Skeletal muscle satellite cell (primary cell): ENCODE measurements around the gene NLGN1.

Source experiments
- H3K27me3 ChIP-seq: 2 replicates; pipeline ENCODE4 v1.7.0; 2013; ENCODE audit warnings: low read length; ENCODE audit not compliant: control insufficient read depth, insufficient read depth
- H3K36me3 ChIP-seq: 2 replicates; pipeline ENCODE4 v1.7.0; 2013; ENCODE audit warnings: mild to moderate bottlenecking, control low read depth, low read length; ENCODE audit not compliant: insufficient read depth
- H3K4me1 ChIP-seq: 2 replicates; pipeline ENCODE4 v1.7.0; 2013; ENCODE audit warnings: low read length; ENCODE audit not compliant: control insufficient read depth, insufficient read depth
- H3K4me2 ChIP-seq: 2 replicates; pipeline ENCODE4 v1.7.0; 2013; ENCODE audit warnings: mild to moderate bottlenecking, low read length
- H3K4me3 ChIP-seq: 2 replicates; pipeline ENCODE4 v1.7.0; 2013; ENCODE audit warnings: low read length
- H3K9ac ChIP-seq: 2 replicates; pipeline ENCODE4 v1.7.0; 2013; ENCODE audit warnings: mild to moderate bottlenecking, low read depth, low read length, moderate library complexity
- H3K9me3 ChIP-seq: replicated peaks from 2 replicates; pipeline ENCODE4 v1.7.0; 2013; ENCODE audit warnings: mild to moderate bottlenecking, control low read depth, low read length

Gene NLGN1

DNA sequence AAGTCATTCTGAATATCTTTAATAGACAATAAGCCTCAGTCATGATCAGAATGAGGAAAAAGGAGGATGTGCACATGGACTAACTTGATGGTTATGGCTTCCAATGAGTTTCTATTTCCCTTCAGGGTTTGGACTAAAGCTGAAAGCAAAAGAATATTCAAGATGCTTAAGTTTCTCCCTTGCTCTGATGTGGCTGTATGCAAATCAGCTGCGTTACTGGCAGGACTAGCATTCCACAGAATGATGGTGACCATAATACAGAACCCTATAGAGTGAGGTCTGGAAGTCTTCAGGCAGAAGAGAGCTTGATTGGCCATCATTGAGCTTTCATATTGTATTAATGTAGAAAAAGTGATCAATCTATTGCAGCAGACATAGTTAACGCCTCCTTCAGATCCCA is 466.0 kb downstream of the NLGN1 start:
- Histone ChIP-seq H3K4me3 (no peak overlapping the region), H3K9me3 (no peaks in the 10 kb centered on the region), H3K36me3 (no peaks in the 10 kb centered on the region), H3K27me3 (no peaks in the 10 kb centered on the region), H3K4me2 (no peak overlapping the region), H3K4me1 (no peaks in the 10 kb centered on the region), H3K9ac (no peak overlapping the region)

- Histone ChIP-seq H3K9me3 (no peaks in the 10 kb centered on the region), H3K4me2 (no peak overlapping the region), H3K4me3 (no peak overlapping the region), H3K9ac (no peak overlapping the region), H3K27me3 (no peaks in the 10 kb centered on the region), H3K36me3 (no peaks in the 10 kb centered on the region), H3K4me1 (no peaks in the 10 kb centered on the region)
These were observed 468.5 kb downstream of the NLGN1 start for GRCh38 chr3:173865900-173866498.

- Histone ChIP-seq H3K4me2 (no peak overlapping the region), H3K36me3 (no peaks in the 10 kb centered on the region), H3K9ac (no peak overlapping the region), H3K4me1 (no peaks in the 10 kb centered on the region), H3K27me3 (no peaks in the 10 kb centered on the region), H3K4me3 (no peak overlapping the region), H3K9me3 (no peaks in the 10 kb centered on the region)
These were observed 472.2 kb downstream of the NLGN1 start for GRCh38 chr3:173869766-173870165.

DNA sequence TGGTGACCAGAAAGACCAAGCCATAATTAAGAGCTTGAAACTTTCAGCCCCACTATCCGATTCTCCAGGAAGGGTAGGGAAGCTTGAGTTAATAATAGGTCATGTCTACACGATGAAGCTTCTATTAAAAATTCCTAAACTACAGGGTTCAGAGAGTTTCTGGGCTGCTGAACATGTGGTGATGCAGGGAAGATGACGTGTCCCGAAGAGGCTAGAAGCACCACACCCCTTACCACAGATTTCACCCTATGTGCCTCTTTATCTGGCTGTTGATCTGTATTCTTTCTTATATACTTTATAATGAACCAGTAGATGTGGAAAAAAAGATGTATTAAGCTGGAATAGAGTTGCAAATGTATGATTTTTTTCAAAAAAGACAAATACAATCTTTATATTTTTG is 473.4 kb downstream of the NLGN1 start:
- Histone ChIP-seq H3K4me2 (no peak overlapping the region), H3K9me3 (no peaks in the 10 kb centered on the region), H3K36me3 (no peaks in the 10 kb centered on the region), H3K9ac (no peak overlapping the region), H3K4me3 (no peak overlapping the region), H3K27me3 (no peaks in the 10 kb centered on the region), H3K4me1 (no peaks in the 10 kb centered on the region)

DNA sequence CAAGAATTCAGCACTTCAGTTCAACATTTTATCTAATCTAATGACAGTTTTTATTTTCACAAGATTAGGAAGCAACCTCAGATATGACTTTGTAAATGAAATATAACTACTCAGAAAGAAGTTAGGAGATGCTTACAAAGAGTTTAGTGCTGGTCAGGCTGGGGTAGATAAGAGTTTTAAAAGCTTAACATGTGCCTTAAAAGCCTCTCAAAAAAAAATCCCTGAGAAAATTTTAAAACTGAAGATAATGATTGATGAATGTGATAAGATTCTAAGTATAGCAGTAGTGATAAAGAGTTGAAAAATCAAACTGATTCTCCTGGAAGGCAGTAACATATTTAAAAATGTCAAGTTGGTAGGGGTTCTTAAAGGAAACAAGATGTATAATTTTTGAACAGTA is 478.2 kb downstream of the NLGN1 start:
- no peaks in the 10 kb centered on the region for H3K9me3 ChIP-seq
- H3K4me3 ChIP-seq = no peak overlapping the region

DNA sequence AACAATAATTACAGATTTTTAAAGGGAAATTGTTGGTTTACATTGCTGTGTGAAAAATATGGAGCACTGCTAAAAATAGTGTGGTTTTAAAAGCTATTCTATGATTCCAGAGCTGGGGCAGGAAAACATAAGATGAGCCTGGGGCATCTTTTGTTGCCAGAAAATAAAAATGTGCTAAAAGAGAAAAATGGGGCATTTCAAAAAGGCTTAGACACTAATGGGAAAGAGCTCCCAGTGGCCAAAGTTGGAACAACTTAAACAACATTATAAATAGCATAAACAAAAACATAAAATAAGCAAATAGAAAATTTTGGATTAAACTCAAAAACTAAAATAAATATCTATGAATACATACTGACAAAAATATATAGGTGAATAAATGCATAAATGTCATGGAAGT is 478.9 kb downstream of the NLGN1 start:
- no peaks in the 10 kb centered on the region for H3K4me1 ChIP-seq
- no peaks in the 10 kb centered on the region for H3K36me3 ChIP-seq
- no peak overlapping the region for H3K9ac ChIP-seq
- no peak overlapping the region for H3K4me2 ChIP-seq
- H3K9me3 ChIP-seq = no peaks in the 10 kb centered on the region
- no peak overlapping the region for H3K4me3 ChIP-seq
- H3K27me3 ChIP-seq = no peaks in the 10 kb centered on the region

More for the DNA sequence above, 478.2 kb downstream of the NLGN1 start:
- H3K27me3 ChIP-seq = no peaks in the 10 kb centered on the region
- H3K4me1 ChIP-seq = no peaks in the 10 kb centered on the region
- no peaks in the 10 kb centered on the region for H3K36me3 ChIP-seq
- no peak overlapping the region for H3K9ac ChIP-seq
- no peak overlapping the region for H3K4me2 ChIP-seq

- Histone ChIP-seq H3K4me1 (no peaks in the 10 kb centered on the region), H3K9ac (no peak overlapping the region), H3K4me3 (no peak overlapping the region), H3K9me3 (no peaks in the 10 kb centered on the region), H3K36me3 (no peaks in the 10 kb centered on the region), H3K4me2 (no peak overlapping the region), H3K27me3 (no peaks in the 10 kb centered on the region)
These were observed 490.3 kb downstream of the NLGN1 start for GRCh38 chr3:173887888-173888287.

GRCh38 chr3:173889596-173889995 is 492.1 kb downstream of the NLGN1 start:
- H3K4me3 ChIP-seq = no peak overlapping the region
- no peak overlapping the region for H3K9ac ChIP-seq

GRCh38 chr3:173890091-173890490 is 492.5 kb downstream of the NLGN1 start:
- H3K9ac ChIP-seq = no peak overlapping the region
- no peaks in the 10 kb centered on the region for H3K27me3 ChIP-seq
- H3K36me3 ChIP-seq = no peaks in the 10 kb centered on the region
- H3K9me3 ChIP-seq = no peaks in the 10 kb centered on the region
- H3K4me3 ChIP-seq = no peak overlapping the region
- H3K4me2 ChIP-seq = no peak overlapping the region
- H3K4me1 ChIP-seq = no peaks in the 10 kb centered on the region

More at GRCh38 chr3:173889596-173889995, 492.1 kb downstream of the NLGN1 start:
- Histone ChIP-seq H3K4me2 (no peak overlapping the region), H3K4me1 (no peaks in the 10 kb centered on the region), H3K9me3 (no peaks in the 10 kb centered on the region), H3K36me3 (no peaks in the 10 kb centered on the region), H3K27me3 (no peaks in the 10 kb centered on the region)

DNA sequence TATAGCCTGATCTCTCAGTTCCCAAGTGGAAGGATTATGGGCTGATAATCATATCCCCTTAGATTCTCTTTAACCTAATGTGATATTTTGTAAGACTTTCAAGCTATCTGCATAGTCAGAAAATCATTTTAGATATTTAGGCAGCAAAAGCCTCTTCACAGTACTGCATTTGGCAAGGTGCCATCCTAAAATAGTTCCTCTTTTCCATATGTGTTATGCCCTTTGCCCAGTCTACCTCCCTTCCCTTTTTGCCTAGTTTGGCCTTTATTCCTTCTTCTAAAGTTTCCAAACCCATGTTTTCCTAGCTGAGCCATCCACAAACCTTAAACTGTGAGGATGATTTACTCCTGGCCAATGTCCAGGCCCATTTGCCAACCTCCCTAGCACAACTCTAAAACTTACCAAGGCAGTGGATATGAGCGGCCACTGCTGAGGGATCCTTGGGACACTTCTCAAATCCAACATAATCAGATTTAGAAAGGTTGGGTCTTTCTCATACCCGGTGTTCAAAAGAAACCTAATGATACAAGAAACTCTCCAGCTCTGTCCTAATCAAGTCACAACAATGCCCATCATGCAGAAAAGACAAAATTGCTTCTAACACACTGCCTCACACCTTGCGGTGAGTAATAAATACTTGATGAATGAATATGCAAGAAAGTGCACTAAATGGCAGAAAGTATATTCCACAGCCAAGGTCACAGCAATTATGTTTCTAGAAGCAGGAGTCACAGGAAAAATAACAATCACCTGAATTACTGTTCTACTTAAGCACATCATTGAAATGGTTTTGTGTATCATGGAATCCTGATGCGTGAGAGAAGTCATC is 493.9 kb downstream of the NLGN1 start:
- H3K9ac ChIP-seq = no peak overlapping the region
- no peaks in the 10 kb centered on the region for H3K27me3 ChIP-seq
- H3K36me3 ChIP-seq = no peaks in the 10 kb centered on the region
- no peaks in the 10 kb centered on the region for H3K9me3 ChIP-seq
- no peak overlapping the region for H3K4me2 ChIP-seq
- H3K4me3 ChIP-seq = no peak overlapping the region
- H3K4me1 ChIP-seq = no peaks in the 10 kb centered on the region

DNA sequence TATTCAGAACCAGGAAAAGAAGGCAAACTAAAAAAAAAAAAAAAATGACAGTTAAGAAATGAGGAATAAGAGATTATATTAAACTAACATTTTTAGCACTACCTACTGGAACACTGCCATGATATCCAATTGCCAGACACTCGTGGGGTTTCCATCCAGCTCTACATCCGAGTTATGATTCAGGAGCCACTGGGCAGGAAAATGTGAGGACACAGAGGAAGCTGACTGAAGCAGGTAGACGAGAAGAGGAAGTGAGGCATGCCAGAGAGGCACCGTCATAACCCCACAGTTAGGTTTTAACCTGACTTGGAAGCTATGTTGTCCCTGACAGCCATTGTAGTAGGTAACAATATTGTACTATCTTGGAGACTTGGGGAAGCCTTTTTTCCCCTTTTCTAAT is 495.0 kb downstream of the NLGN1 start:
- Histone ChIP-seq H3K9ac (no peak overlapping the region), H3K4me3 (no peak overlapping the region)

GRCh38 chr3:173893066-173893465 is 495.5 kb downstream of the NLGN1 start:
- Histone ChIP-seq H3K36me3 (no peaks in the 10 kb centered on the region), H3K4me2 (no peak overlapping the region), H3K27me3 (no peaks in the 10 kb centered on the region), H3K4me1 (no peaks in the 10 kb centered on the region), H3K4me3 (no peak overlapping the region), H3K9ac (no peak overlapping the region), H3K9me3 (no peaks in the 10 kb centered on the region)

More for the DNA sequence above, 495.0 kb downstream of the NLGN1 start:
- no peaks in the 10 kb centered on the region for H3K27me3 ChIP-seq
- H3K4me1 ChIP-seq = no peaks in the 10 kb centered on the region
- H3K4me2 ChIP-seq = no peak overlapping the region
- no peaks in the 10 kb centered on the region for H3K36me3 ChIP-seq
- H3K9me3 ChIP-seq = no peaks in the 10 kb centered on the region
